H9 (cell line): ENCODE measurements around the gene APOBEC2. TPM values are rescaled to one million over a fixed set of nuclear protein-coding genes. Genes with fewer than 3 reads are reported as not detected.

Experiments used
- DNase-seq: peaks from one replicate; pipeline ENCODE4 v3.0.0-alpha.2; 2017
- H2AFZ ChIP-seq: one replicate; pipeline ENCODE4 v1.6.1; 2013; ENCODE audit warnings: mild to moderate bottlenecking, low read length, control low read depth, moderate library complexity
- H2AK5ac ChIP-seq: 2 replicates; pipeline ENCODE4 v1.6.1; 2013; ENCODE audit warnings: low read length, control low read depth, mixed read lengths; ENCODE audit not compliant: insufficient read length
- H2BK120ac ChIP-seq: one replicate; pipeline ENCODE4 v1.6.1; 2013; ENCODE audit warnings: low read depth, mild to moderate bottlenecking, low read length, control low read depth, inconsistent platforms; ENCODE audit not compliant: poor library complexity, severe bottlenecking
- H2BK12ac ChIP-seq: 2 replicates; pipeline ENCODE4 v1.6.1; 2013; ENCODE audit warnings: low read length, control low read depth, mixed read lengths, low read depth; ENCODE audit not compliant: insufficient read length
- H2BK15ac ChIP-seq: 2 replicates; pipeline ENCODE4 v1.6.1; 2013; ENCODE audit warnings: low read depth, low read length, control low read depth
- H2BK20ac ChIP-seq: one replicate; pipeline ENCODE4 v1.6.1; 2013; ENCODE audit warnings: low read depth, mild to moderate bottlenecking, low read length, control low read depth, inconsistent platforms; ENCODE audit not compliant: poor library complexity, severe bottlenecking
- H2BK5ac ChIP-seq: 2 replicates; pipeline ENCODE4 v1.6.1; 2013; ENCODE audit warnings: low read length, control low read depth, mixed read lengths; ENCODE audit not compliant: insufficient read length
- H3K14ac ChIP-seq: 2 replicates; pipeline ENCODE4 v1.6.1; 2013; ENCODE audit warnings: low read length, control low read depth; ENCODE audit not compliant: insufficient read depth
- H3K18ac ChIP-seq: 2 replicates; pipeline ENCODE4 v1.6.1; 2013; ENCODE audit warnings: low read depth, mild to moderate bottlenecking, mixed read lengths, low read length, control low read depth; ENCODE audit not compliant: insufficient read length
- H3K23ac ChIP-seq: 2 replicates; pipeline ENCODE4 v1.6.1; 2013; ENCODE audit warnings: low read length, control low read depth, mixed read lengths, low read depth; ENCODE audit not compliant: insufficient read length
- H3K23me2 ChIP-seq: 2 replicates; pipeline ENCODE4 v1.6.1; 2013; ENCODE audit warnings: low read depth, mild to moderate bottlenecking, mixed read lengths, low read length, control low read depth; ENCODE audit not compliant: insufficient read length, poor library complexity, severe bottlenecking
- H3K27ac ChIP-seq: 2 replicates; pipeline ENCODE4 v1.5.1; 2013; ENCODE audit warnings: low read length, control low read depth, mixed read lengths, low read depth; ENCODE audit not compliant: insufficient read length
- H3K27me3 ChIP-seq: 2 replicates; pipeline ENCODE4 v1.6.1; 2013; ENCODE audit warnings: low read length, control low read depth, inconsistent platforms; ENCODE audit not compliant: insufficient read depth
- H3K4ac ChIP-seq: 2 replicates; pipeline ENCODE4 v1.6.1; 2013; ENCODE audit warnings: low read depth, mild to moderate bottlenecking, control low read depth, inconsistent platforms, low read length, moderate library complexity
- H3K4me1 ChIP-seq: 2 replicates; pipeline ENCODE4 v1.6.1; 2013; ENCODE audit warnings: low read length, control low read depth, inconsistent platforms; ENCODE audit not compliant: insufficient read depth
- H3K4me2 ChIP-seq: 2 replicates; pipeline ENCODE4 v1.6.1; 2013; ENCODE audit warnings: low read length, control low read depth, mixed read lengths; ENCODE audit not compliant: insufficient read length, insufficient read depth
- H3K56ac ChIP-seq: 2 replicates; pipeline ENCODE4 v1.6.1; 2013; ENCODE audit warnings: low read depth, mild to moderate bottlenecking, mixed read lengths, low read length, control low read depth; ENCODE audit not compliant: insufficient read length
- H3K79me1 ChIP-seq: 2 replicates; pipeline ENCODE4 v1.6.1; 2013; ENCODE audit warnings: low read depth, mild to moderate bottlenecking, moderate library complexity, low read length, control low read depth, inconsistent platforms; ENCODE audit not compliant: insufficient read depth, poor library complexity, severe bottlenecking
- H3K79me2 ChIP-seq: 2 replicates; pipeline ENCODE4 v1.6.1; 2013; ENCODE audit warnings: low read length, control low read depth, inconsistent platforms; ENCODE audit not compliant: insufficient read depth
- H3K9ac ChIP-seq: 2 replicates; pipeline ENCODE4 v1.6.1; 2013; ENCODE audit warnings: low read length, control low read depth, mixed read lengths; ENCODE audit not compliant: insufficient read length; ENCODE audit errors: extremely low read depth
- H3K9me3 ChIP-seq: one replicate; pipeline ENCODE4 v1.6.1; 2013; ENCODE audit warnings: low read depth, low read length, inconsistent platforms; ENCODE audit not compliant: control insufficient read depth
- H3T11ph ChIP-seq: one replicate; pipeline ENCODE4 v1.6.1; 2013; ENCODE audit warnings: mild to moderate bottlenecking, low read length, control low read depth, inconsistent platforms
- H4K20me1 ChIP-seq: one replicate; pipeline ENCODE4 v1.6.1; 2013; ENCODE audit not compliant: control insufficient read depth, insufficient read length, insufficient read depth
- H4K5ac ChIP-seq: 2 replicates; pipeline ENCODE4 v1.6.1; 2013; ENCODE audit warnings: low read depth, mild to moderate bottlenecking, mixed read lengths, low read length, control low read depth; ENCODE audit not compliant: insufficient read length
- H4K8ac ChIP-seq: replicated peaks from 2 replicates; pipeline ENCODE4 v1.6.1; 2013; ENCODE audit warnings: low read length, control low read depth, mixed read lengths, low read depth; ENCODE audit not compliant: insufficient read length
- H4K91ac ChIP-seq: 2 replicates; pipeline ENCODE4 v1.6.1; 2013; ENCODE audit warnings: low read depth, mild to moderate bottlenecking, moderate library complexity, mixed read lengths, low read length, control low read depth; ENCODE audit not compliant: insufficient read length
- H3K27ac Mint-ChIP-seq, 3 experiments: 2 replicates in 2 of 3; 3 replicates in 1 of 3; pipeline ENCODE4 v1.8.0; 2020 to 2021; ENCODE audit warnings: mixed read lengths in 3 of 3, mild to moderate bottlenecking in 1 of 3, moderate library complexity in 1 of 3
- H3K27me3 Mint-ChIP-seq: 2 replicates; pipeline ENCODE4 v1.8.0; 2021; ENCODE audit warnings: low read depth, mild to moderate bottlenecking, moderate library complexity, mixed read lengths
- H3K36me3 Mint-ChIP-seq, 3 experiments: 2 replicates in 2 of 3; 3 replicates in 1 of 3; pipeline ENCODE4 v1.8.0; 2020 to 2021; ENCODE audit warnings: low read depth in 3 of 3, mixed read lengths in 3 of 3; ENCODE audit not compliant: insufficient read depth in 1 of 3
- H3K4me1 Mint-ChIP-seq, 2 experiments: 2 replicates each; pipeline ENCODE4 v1.8.0; 2020; ENCODE audit warnings: mixed read lengths in 2 of 2
- H3K4me3 Mint-ChIP-seq, 2 experiments: 2 replicates in 1 of 2; 3 replicates in 1 of 2; pipeline ENCODE4 v1.8.0; 2020 to 2021; ENCODE audit warnings: mild to moderate bottlenecking in 2 of 2, mixed read lengths in 2 of 2, moderate library complexity in 1 of 2
- H3K9me3 Mint-ChIP-seq, 2 experiments: 2 replicates in 1 of 2; 3 replicates in 1 of 2; pipeline ENCODE4 v1.8.0; 2020; ENCODE audit warnings: mild to moderate bottlenecking in 2 of 2, mixed read lengths in 2 of 2, moderate library complexity in 1 of 2
- CTCF ChIP-seq: fragments of 200-600 bp; sonication (generic); conservative IDR thresholded peaks from 3 replicates; pipeline ENCODE4 v1.8.0; 2021; ENCODE audit warnings: antibody characterized with exemption, mild to moderate bottlenecking
- WGBS: extraction: QIAGEN DNeasy Blood & Tissue Kit; methylation state at CpG from one replicate; pipeline ENCODE4 v1.1.7; 2013; ENCODE audit warnings: missing lambda C conversion rate, low lambda C conversion rate, mixed read lengths; ENCODE audit not compliant: insufficient read length; ENCODE audit errors: extremely low coverage; 5-methylcytosine and 5-hydroxymethylcytosine counted together
- total RNA-seq: library from RNA; stranded (reverse); gene quantifications from 2 replicates; pipeline ENCODE4 v1.2.1, GENCODE V29; 2021

The APOBEC2 gene
- total RNA-seq, 1 experiment from 2014 or later: not detected

GRCh38 chr6:41043151-41043550 is 9.9 kb upstream of the APOBEC2 start:
- Histone ChIP-seq H3K23ac (no peak overlapping the region), H3K79me1 (no peaks in the 10 kb centered on the region), H3K4me1 (no peaks in the 10 kb centered on the region), H3K79me2 (no peaks in the 10 kb centered on the region), H2BK15ac (no peak overlapping the region), H4K91ac (no peak overlapping the region), H3K27ac (no peak overlapping the region), H2BK5ac (no peak overlapping the region), H3K9me3 (no peaks in the 10 kb centered on the region), H3K4ac (no peak overlapping the region), H3K18ac (no peak overlapping the region), H3K27me3 (no peaks in the 10 kb centered on the region), H3K23me2 (no peaks in the 10 kb centered on the region), H2BK120ac (no peak overlapping the region), H3K9ac (no peak overlapping the region), H3K56ac (no peak overlapping the region), H4K5ac (no peak overlapping the region), H2AK5ac (no peak overlapping the region), H3K4me2 (no peak overlapping the region), H3T11ph (no peak overlapping the region), H4K8ac (no peak overlapping the region), H2BK20ac (no peak overlapping the region), H4K20me1 (no peaks in the 10 kb centered on the region), H2AFZ (no peak overlapping the region), H2BK12ac (no peak overlapping the region), H3K14ac (no peak overlapping the region)
- H3K4me1 Mint-ChIP-seq: peaks cover 8 to 17% of the 10 kb centered on the region in 2 experiments
- no peak overlapping the region for H3K4me3 Mint-ChIP-seq
- H3K9me3 Mint-ChIP-seq: no peaks in the 10 kb centered on the region; a peak in 1 of 5 replicates
- TF ChIP-seq CTCF: no peak
- WGBS: no CpG with 5 or more reads among the region's 3 CpGs
- no peak for DNase-seq
- no peaks in the 10 kb centered on the region; a peak in 1 of 7 replicates for H3K36me3 Mint-ChIP-seq
- H3K27me3 Mint-ChIP-seq: no peaks in the 10 kb centered on the region; the same call in 1 of the 2 replicates
- H3K27ac Mint-ChIP-seq: no peak overlapping the region
